HG02943 (cell line): ENCODE measurements around the gene DNAJC7.

Source experiments
- ATAC-seq: cut with Tn5 transposase; IDR thresholded peaks from one replicate; pipeline ENCODE4 v1.9.1; 2021; ENCODE audit warnings: mild to moderate bottlenecking, low read depth, moderate library complexity; ENCODE audit not compliant: unreplicated experiment

The DNAJC7 gene

GRCh38 chr17:41930009-41930832 lies 87.0 kb downstream of the DNAJC7 start, which contains the start of gene ODAD4:
TSS of gene ODAD4 (plus strand) at chr17:41930617. CDS start at chr17:41930724, 107 bp downstream.
- peak; percentile 89 for ATAC-seq

GRCh38 chr17:41928693-41929251 lies 88.5 kb downstream of the DNAJC7 start:
- no peak for ATAC-seq
